HG02571 (cell line): ENCODE measurements around the gene OR2V2.
"Not testable (repeated sequence)": the region's sequence is repeated elsewhere in the genome, so short reads cannot be mapped to it uniquely, and the experiment has no call there.

Experiments used
- ATAC-seq: cut with Tn5 transposase; IDR thresholded peaks from one replicate; pipeline ENCODE4 v1.9.1; 2021; ENCODE audit warnings: mild to moderate bottlenecking, moderate library complexity; ENCODE audit not compliant: unreplicated experiment

The OR2V2 gene

GRCh38 chr5:181146927-181147636, at the start of gene OR2V2:
OR2V2 (plus strand) TSS chr5:181147586; CDS start chr5:181154943, 7,357 bp downstream.
- not testable (repeated sequence) for ATAC-seq

GRCh38 chr5:181097759-181098491, 49.5 kb upstream of the OR2V2 start:
- ATAC-seq, result not testable (repeated sequence)

- no peak for ATAC-seq
These were observed 48.4 kb upstream of the OR2V2 start for GRCh38 chr5:181098762-181099601.

GRCh38 chr5:181099602-181100086, 47.7 kb upstream of the OR2V2 start:
- no peak for ATAC-seq

- no peak for ATAC-seq
These were observed 47.1 kb upstream of the OR2V2 start for GRCh38 chr5:181100121-181100875.

- not testable (repeated sequence) for ATAC-seq
These were observed 46.2 kb upstream of the OR2V2 start for GRCh38 chr5:181101030-181101641.

GRCh38 chr5:181101930-181102674, 45.3 kb upstream of the OR2V2 start:
- ATAC-seq, result not testable (repeated sequence)

- not testable (repeated sequence) for ATAC-seq
These were observed 43.2 kb upstream of the OR2V2 start for GRCh38 chr5:181104259-181104568.

- ATAC-seq, result not testable (repeated sequence)
These were observed 42.6 kb upstream of the OR2V2 start for GRCh38 chr5:181104606-181105390.

- no peak for ATAC-seq
These were observed 41.9 kb upstream of the OR2V2 start for GRCh38 chr5:181105391-181106025.

- no peak for ATAC-seq
These were observed 39.7 kb upstream of the OR2V2 start for GRCh38 chr5:181107699-181108098.

GRCh38 chr5:181108578-181109165, 38.7 kb upstream of the OR2V2 start:
- no peak for ATAC-seq

- no peak for ATAC-seq
These were observed 37.8 kb upstream of the OR2V2 start for GRCh38 chr5:181109489-181110013.

- no peak for ATAC-seq
These were observed 36.4 kb upstream of the OR2V2 start for GRCh38 chr5:181111010-181111409.

GRCh38 chr5:181112476-181112875, 34.9 kb upstream of the OR2V2 start:
- no peak for ATAC-seq

GRCh38 chr5:181113572-181113971, 33.8 kb upstream of the OR2V2 start:
- not testable (repeated sequence) for ATAC-seq

GRCh38 chr5:181114284-181114843, 33.0 kb upstream of the OR2V2 start:
- ATAC-seq, result no peak
